ENCODE results near the gene FGF18. TPM values are rescaled to one million over a fixed set of nuclear protein-coding genes. Genes with fewer than 3 reads are reported as not detected.
A peak's percentile ranks its signal among the peaks of the same experiment; 100 is the strongest.

Gene FGF18
- total and polyA plus RNA-seq, 7 donors = 0.14 to 0.66 (median 0.28) TPM

DNA sequence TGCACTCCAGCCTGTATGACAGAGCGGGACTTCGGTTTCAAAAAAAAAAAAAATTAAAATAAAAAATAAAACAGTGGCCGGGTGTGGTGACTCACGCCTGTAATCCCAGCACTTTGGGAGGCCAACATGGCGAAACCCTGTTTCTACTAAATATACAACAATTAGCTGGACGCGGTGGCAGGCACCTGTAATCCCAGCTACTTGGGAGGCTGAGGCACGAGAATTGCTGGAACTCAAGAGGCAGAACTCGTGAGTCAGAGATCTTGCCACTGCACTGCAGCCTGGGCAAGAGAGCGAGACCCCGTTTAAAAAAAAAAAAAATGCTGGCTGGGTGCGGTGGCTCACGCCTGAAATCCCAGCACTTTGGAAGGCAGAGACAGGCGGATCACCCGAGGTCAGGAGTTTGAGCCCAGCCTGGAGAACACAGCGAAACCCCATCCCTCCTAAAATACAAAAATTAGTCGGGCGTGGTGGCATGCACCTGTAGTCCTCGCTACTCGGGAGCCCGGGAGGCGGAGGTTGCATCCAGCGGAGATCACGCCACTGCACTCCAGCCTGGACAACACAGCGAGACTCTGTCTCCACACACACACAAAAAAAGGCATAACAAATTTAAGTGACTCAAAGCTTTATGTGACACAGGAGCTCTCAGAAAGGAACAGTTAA lies 33.3 kb upstream of the FGF18 start:
- no peak overlapping the region for H3K27ac ChIP-seq
- H3K9me3 ChIP-seq = no peaks in the 10 kb centered on the region
- TF ChIP-seq, protein P1, sequence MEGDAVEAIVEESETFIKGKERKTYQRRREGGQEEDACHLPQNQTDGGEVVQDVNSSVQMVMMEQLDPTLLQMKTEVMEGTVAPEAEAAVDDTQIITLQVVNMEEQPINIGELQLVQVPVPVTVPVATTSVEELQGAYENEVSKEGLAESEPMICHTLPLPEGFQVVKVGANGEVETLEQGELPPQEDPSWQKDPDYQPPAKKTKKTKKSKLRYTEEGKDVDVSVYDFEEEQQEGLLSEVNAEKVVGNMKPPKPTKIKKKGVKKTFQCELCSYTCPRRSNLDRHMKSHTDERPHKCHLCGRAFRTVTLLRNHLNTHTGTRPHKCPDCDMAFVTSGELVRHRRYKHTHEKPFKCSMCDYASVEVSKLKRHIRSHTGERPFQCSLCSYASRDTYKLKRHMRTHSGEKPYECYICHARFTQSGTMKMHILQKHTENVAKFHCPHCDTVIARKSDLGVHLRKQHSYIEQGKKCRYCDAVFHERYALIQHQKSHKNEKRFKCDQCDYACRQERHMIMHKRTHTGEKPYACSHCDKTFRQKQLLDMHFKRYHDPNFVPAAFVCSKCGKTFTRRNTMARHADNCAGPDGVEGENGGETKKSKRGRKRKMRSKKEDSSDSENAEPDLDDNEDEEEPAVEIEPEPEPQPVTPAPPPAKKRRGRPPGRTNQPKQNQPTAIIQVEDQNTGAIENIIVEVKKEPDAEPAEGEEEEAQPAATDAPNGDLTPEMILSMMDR (IDR thresholded peaks at IDR 0.05) = no peak
- ATAC-seq = no peak
- H3K27me3 ChIP-seq (ENCODE audit: insufficient read depth in 3 of 3, low read length in 2 of 3) = peaks cover 0 to 5% (median 0%) of the 10 kb centered on the region in 3 donors
- peaks cover 0 to 9% of the 10 kb centered on the region in 2 donors for H3K36me3 ChIP-seq (ENCODE audit: insufficient read depth in 1 of 2, low read depth in 1 of 2)
- H3K4me1 ChIP-seq = peaks cover 21% of the 10 kb centered on the region
- intact Hi-C loops (cut with DNase I) = no loop called here
- 97 to 98% (median 97%) methylated on average over 25 of the region's 25 CpGs for WGBS, 3 donors
- DNase-seq = no peak
- H3K4me3 ChIP-seq = no peak overlapping the region

- 19 to 20% (median 20%) methylated on average over 20 of the region's 20 CpGs for WGBS, 3 donors
- Histone ChIP-seq H3K4me3 (peak overlapping the region; percentile 79), H3K27ac (peak overlapping the region; percentile 84), H3K4me1 (peaks cover 27% of the 10 kb centered on the region), H3K9me3 (no peaks in the 10 kb centered on the region), H3K27me3 (ENCODE audit: insufficient read depth in 3 of 3, low read length in 2 of 3) (peaks cover 0 to 1% (median 0%) of the 10 kb centered on the region in 3 donors), H3K36me3 (ENCODE audit: insufficient read depth in 1 of 2, low read depth in 1 of 2) (peaks cover 0 to 16% of the 10 kb centered on the region in 2 donors)
- ATAC-seq (no peak), DNase-seq (no peak)
- TF ChIP-seq, protein P1 (IDR thresholded peaks at IDR 0.05) = no peak
- intact Hi-C loops (cut with DNase I) = no loop called here
Observed at GRCh38 chr5:171386861-171387344, 32.5 kb upstream of the FGF18 start.

GRCh38 chr5:171387345-171387969 lies 32.0 kb upstream of the FGF18 start, which contains the start of gene NPM1:
NPM1 (plus strand) TSS chr5:171387849; CDS start chr5:171387949, 100 bp downstream.
- TF ChIP-seq, protein P1 (IDR thresholded peaks at IDR 0.05) = no peak
- intact Hi-C loops (cut with DNase I) = no loop called here
- 0 to 1% (median 0%) methylated on average over 46 to 56 of the region's 56 CpGs for WGBS, 3 donors

DNA sequence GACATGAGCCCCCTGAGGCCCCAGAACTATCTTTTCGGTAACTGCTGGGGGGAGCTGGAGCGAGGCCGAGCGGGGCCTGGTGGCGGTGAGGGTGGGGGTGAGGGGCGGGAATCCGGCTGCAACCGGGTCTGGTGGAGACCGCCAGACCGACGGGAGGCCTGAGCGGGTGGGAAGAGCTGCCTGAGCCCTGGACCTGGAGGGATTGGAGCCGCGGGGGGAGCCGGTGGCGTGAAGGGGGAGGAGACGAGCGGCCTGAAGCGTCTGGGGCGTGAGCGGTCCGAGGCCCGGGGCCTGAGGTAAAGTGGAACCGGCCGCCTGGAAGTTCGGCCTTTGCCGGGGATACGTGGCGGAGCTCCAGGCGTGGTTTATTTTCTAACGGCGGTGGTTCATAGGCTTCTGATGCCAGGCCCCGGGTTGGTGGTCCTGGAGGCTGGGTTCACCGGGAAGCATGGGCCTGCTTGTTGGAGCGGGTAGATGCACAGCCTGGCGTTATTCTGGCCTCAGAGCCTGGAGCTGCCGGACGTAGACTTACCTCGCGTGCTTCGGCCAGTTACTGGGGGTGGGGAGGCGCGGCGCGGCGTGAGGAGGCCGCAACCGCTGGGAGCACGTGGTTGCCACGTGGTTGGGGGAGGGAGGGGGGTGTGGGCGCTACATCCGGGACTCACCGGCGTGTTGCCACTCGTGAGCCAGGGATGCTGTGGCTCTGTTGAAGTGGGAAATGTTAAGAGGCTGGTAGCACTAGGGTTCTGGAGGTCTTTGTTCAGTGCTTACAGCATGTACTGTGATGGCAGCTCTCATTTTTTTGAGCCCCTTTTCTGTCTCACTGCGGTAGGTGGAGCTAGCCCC lies 31.3 kb upstream of the FGF18 start:
- TF ChIP-seq, protein P1 (IDR thresholded peaks at IDR 0.05) = no peak
- 1% methylated on average over 49 to 56 of the region's 56 CpGs for WGBS, 3 donors
- Histone ChIP-seq H3K4me1 (peaks cover 27% of the 10 kb centered on the region), H3K9me3 (no peaks in the 10 kb centered on the region), H3K36me3 (ENCODE audit: insufficient read depth in 1 of 2, low read depth in 1 of 2) (peaks cover 0 to 29% of the 10 kb centered on the region in 2 donors), H3K27me3 (ENCODE audit: insufficient read depth in 3 of 3, low read length in 2 of 3) (no peaks in the 10 kb centered on the region), H3K4me3 (peak overlapping the region; percentile 79), H3K27ac (peak overlapping the region; percentile 84)
- intact Hi-C loops (cut with DNase I) = no loop called here
- peak; percentile 59 to 73 (median 66) for ATAC-seq
- peak; percentile 80 to 87 for DNase-seq

More at GRCh38 chr5:171387345-171387969, 32.0 kb upstream of the FGF18 start, which contains the start of gene NPM1:
- ATAC-seq (peak; percentile 96 to 98 (median 97)), DNase-seq (peak; percentile 95 to 98)
- peak within 1 kb of the TSS; percentile 84 for H3K27ac ChIP-seq
- H3K4me3 ChIP-seq = peak within 1 kb of the TSS; percentile 79
- H3K4me1 ChIP-seq = peaks cover 27% of the 10 kb centered on the region
- no peaks in the 10 kb centered on the region for H3K27me3 ChIP-seq (ENCODE audit: insufficient read depth in 3 of 3, low read length in 2 of 3)
- H3K36me3 ChIP-seq (ENCODE audit: insufficient read depth in 1 of 2, low read depth in 1 of 2) = peaks cover 0 to 22% of the 10 kb centered on the region in 2 donors
- no peaks in the 10 kb centered on the region for H3K9me3 ChIP-seq

All from psoas muscle (tissue), 8 donors.